ENCODE measurements around the gene CASQ2.

Gene CASQ2

DNA sequence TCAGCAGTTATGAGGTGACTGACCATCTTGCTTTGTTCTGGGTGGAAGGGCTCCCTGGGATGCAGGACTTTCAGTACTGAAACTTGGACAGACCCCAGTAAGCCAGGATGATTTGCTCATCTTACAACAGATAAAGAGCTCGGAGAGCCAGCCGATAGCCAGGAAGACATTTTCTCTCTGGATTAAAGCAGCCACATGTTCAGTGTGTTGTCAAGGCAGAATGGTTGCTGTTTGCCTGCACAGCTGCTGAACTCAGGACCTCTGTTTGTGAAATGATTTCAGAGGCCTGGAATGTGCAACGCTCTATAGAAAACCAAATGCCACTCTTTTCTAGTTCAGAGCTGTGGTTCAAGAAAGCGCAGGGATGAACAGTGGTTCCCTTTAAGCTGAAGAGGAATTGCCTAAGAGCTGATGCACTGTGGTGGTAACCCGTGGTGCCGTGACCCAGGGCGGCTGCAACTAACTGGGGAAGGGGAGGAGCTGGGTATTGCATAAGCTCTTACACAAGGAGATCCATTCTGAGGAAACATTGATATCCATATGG, 40.7 kb downstream of the CASQ2 start:
- no peak for FAIRE-seq

DNA sequence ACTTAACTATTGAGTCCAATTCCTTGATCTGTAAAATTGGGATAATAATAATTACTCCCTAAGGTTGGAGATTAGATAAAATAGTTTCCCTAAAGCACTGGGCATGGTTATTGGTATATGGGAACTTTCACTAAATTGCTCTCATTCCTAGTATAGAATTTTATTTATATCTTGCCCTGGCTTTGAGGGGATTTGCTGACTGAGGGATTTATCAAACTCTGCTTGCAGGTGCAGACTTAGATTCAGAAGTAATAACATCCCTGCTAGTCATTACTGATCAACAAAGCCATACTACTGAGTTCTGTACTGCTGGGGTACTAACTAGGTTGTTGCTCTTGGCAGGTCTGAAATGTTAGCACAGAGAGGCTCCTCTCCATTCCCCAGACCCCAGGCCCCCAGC, 41.9 kb downstream of the CASQ2 start:
- FAIRE-seq = no peak

DNA sequence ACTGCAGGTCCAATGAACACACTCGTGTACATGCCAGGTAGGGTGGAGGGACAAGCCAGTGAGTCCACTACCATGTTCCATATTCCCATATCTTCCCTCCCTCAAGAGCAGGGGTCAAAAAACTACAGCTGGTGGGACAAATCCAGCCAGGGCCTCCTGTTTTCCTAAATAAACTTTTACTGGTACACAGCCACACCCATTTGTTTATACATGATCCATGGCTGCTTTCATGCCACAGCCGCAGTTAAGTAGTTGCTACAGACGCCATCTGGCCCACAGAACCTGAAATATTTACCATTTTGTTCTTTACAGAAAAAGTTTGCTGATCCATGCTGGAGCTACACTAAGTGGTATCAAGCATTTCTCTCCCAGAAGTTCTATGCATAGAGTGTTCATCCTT, 42.4 kb downstream of the CASQ2 start:
- FAIRE-seq = no peak

DNA sequence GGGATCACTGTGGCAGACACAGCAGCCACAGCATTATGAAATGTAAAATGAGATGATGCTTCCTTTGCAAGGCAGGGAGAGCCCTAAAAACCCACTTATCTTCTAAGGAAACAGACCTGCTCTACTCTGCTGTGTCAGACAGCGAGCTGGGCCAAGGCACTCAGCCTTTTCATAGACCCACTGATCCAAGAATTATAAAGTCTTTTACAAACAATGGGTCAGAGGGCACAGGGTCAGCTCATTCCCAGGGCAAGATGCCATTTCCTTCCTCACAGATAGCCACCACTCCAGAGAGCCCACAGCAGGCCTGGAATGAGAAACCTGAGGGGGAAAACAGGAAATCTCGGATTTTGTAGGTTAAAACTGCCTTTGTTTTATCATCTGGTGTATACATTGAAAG, 42.9 kb downstream of the CASQ2 start:
- FAIRE-seq = no peak

DNA sequence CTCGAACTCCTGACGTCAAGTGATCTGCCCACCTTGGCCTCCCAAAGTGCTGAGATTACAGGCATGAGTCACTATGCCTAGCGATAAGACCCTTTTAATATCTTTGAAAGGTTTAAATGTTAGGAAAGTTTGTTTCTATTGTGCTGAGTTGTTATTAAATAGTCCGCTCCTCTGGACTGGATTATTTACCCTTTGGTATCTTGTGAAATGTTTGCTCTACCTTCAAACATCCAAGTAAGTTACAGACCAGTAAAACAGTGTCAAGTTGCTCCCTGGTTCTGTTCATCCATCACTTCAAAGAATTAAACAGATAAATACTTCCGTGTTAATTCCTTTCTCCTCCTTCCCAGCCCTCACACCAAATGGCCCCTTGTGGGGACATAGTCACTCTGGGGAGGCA, 44.8 kb downstream of the CASQ2 start:
- FAIRE-seq = no peak

DNA sequence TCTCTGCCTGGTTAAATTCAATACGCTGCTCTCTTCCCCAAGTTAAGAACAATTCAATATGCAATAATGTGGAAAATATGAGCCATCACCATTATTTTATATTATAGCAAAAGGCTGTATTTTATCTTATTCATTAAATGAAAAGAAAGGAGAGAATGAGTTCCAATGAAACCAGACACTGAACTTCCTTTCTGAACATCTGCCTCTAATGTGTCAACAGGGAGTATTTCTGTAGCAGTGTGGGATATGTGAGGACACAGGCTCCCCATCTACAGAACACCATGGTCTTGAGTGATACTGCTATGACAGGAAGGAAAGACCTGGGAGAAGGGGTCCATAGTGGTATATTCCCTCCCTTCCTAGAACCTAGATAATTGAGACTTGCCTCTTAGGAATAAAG, 46.3 kb downstream of the CASQ2 start:
- FAIRE-seq = no peak

DNA sequence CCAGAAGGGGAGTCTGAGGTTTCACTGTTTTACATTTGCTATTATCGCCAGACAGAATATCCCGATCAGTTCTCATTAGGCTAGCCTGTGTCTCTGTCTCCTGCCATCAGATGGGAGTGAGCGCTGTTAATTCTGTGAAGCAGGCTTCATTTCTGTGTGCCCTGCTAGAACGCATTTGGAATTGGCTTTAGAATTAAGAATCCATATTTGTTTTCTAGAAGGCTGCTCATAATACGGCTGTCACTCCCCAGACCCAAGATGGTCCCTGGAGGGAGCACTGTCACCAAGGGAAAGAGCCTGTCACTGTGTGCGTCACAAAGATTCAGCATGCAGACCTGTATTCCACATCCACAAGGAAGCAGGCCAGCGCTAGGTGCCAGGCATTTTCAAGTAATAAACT, 49.2 kb downstream of the CASQ2 start:
- FAIRE-seq = no peak

DNA sequence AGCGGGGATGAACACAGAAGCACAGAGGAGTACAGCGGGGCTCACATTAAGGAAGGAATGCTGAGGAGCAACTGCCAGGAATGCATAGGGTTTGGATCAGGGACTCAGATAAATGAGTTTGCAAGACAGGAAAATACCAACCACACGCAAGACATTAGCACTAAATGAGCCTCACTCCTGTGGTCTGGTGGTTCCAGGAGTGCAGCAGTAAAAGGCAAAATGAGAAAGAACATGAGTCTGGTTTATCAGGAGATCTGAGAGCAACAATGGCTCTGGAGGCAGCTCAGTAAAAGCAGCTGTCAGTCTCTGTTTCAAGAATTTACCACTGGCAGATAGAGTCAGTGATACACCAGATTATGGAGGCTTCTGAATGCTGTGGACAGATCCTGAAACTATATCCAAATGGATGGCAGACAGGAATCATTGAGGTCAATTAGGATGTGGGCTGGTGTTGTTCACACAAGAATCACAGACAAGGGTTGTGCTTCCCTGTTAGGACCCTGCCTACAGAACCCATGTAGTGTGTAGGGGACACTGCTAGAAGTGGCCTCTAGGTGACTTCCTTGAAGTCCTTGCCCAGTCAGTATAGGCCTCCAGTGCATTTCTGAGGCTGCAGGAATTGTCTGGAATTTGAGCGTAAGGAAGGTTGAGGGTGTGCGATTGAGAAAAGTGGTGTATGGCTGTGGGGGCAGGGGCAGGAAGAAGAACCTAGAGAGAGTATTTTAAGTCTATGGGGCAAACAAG, 50.3 kb downstream of the CASQ2 start:
- no peak for FAIRE-seq

DNA sequence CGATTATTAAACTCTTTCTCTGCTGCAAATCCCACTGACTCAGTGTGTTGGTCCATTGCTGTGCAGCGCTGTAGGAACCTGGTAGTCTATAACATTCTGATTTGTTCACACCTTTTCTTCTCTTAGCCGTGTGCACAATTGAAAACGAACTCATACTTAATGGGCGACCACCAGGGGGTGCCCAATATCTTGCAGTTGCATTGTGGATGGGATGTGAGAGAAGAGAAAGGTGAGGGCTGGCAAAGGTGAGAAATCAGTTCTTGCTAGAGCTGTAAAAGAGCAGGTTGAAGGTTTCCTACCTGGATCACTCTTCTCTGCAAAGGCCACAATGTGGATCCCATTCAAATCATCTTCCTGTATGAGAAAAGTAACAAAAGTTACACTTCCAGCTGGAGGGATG, 51.0 kb downstream of the CASQ2 start:
- FAIRE-seq = no peak

DNA sequence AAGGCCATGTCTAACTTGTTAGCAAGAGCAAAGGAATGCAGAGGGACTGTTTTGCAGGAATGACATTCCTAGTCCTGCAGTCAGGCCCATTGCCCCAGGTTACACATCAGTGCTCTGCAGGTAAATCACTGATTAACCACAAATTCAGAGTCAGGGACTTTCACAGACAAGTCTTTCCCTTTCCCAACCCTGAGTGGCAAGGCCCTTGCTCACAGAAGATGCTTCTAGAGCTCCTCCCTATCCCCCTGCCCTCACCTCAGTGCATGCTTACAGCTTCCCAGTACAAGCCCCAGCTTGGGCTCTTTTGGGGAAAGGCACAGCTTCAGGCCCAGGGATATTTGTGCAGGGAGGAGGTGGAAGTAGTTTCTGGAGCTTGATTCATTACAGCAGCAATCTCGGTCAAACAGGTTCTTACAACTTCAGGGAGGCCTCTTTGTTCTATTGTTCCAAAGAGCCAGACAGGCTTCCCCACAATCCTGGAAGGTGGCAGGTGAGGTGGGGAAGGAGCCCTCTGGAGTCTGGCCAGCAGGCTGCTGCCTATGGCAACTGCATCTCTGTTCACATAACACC, 53.9 kb downstream of the CASQ2 start:
- no peak for FAIRE-seq

DNA sequence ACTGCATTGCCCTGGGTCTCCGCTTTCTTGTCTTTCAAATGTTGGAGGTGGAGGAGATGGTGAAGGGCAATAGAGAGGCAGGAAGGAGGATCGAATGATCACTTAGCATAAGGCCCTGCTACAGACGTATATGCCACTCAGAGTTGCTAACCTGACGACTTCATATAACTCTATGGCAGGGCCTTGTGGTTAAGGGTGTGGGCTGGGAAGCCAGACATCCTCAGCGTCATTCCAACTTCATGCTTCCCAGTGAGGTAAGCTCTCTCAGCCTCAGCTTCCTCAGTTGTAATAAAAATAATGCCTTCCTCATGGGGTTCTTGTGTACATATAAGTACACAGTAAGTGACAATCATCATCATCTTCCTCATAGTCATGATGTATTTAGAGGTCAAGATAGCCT, 54.6 kb downstream of the CASQ2 start:
- FAIRE-seq = no peak

DNA sequence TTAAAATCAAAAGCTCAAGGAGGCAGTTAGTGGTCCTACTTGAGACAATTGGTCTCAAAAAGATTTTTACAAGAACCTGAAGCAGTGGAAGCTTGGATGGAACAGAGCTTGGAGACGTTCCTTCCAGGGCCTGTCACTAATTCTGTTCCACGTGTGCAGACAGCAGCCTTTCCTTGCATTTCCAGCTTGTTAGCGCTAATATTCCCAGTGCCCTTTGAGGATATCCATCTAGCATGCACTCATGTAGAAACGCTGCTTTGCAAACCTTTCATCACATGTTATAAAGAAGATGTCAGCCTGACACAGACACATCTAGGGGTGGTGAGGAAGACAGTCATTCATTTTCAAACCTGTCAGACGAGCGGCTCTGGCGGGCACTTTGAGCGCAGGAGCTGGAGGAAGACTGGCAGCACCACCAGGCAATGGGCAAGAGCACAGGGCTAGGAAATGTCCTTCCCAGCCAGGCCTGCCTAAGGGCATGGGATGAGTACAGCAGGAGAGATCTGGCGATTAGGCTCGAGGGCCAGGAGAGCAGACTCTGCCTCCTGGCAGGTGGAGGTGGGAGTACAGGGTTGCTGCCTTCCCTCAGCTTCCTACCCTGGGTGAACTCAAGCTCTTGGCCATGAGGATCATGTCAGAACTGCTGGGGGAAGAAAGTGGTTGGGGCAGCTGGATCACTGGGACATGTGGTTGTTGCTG, 55.5 kb downstream of the CASQ2 start:
- FAIRE-seq = no peak

DNA sequence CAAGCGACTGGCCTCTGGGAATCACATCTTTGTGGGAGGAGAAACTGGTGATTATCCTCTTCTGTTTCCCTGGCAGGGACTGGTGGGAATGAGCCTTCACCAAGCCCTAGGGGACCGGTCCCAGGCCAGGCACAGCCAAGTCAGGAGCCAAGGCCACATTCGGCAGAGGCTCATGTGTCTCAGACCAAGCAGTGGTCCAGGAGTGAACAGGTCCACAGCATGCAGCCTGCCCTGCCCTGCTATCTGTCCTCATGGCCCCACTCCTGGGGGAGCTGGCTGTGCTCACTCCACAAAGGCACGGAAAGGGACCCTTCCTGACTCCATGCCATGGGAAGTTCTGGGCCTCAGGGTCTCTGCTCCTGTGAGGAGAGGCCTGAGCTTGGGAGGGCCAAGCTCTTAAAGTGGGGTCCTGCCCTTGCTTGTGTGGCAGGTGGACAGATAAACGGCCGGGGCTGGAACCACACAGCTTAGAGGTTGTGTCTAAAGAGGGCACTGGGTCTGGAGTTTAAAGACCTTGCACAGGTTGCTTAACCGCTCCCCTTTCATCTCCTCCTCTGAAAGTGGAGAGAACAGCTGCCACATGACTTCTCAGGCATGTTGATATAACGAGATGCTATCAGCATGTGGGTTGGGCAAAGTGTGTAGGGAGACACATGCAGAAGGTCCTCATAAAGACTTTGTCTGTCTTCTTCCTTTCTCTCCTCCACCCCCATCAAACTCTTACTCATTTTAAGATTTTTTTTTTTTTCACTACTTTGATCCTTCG, 57.5 kb downstream of the CASQ2 start:
- no peak for FAIRE-seq

DNA sequence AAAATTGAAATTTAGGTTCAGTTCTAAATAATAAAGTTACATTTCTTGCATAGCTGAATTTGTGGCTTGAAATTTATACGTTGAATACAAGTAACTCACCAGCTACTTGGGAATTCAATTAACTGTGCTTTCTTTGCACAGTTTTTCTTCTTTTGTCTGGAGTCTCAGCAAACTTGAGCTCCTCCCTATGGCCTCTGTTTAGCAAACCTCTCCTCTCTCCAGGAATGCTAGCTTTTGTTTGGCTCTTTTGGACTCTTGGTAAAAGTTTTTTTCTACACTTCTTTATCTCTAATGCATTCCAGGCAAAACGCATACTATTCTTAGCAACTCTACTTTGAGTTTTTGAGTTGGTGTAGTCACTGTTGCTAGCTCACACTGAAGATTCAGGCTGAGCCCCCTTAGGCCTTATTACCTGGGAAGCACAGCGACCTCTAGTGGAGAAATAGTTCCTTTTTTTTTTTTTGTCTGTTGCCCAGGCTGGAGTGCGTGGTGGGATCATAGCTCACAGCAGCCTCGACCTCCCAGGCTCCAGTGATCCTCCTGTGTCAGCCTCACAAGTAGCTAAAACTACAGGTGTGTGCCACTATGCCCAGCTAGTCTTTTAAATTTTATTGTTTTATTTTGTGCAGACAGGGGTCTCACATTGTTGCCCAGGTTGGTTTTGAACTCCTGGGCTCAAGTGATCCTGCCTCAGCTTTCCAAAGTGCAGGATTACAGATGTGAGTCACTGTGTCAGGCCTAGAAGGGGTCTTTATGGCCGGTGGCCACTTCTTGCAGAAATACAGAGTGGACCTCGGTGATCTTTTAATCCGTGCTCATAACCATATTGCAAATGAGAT, 61.7 kb downstream of the CASQ2 start:
- FAIRE-seq = no peak

DNA sequence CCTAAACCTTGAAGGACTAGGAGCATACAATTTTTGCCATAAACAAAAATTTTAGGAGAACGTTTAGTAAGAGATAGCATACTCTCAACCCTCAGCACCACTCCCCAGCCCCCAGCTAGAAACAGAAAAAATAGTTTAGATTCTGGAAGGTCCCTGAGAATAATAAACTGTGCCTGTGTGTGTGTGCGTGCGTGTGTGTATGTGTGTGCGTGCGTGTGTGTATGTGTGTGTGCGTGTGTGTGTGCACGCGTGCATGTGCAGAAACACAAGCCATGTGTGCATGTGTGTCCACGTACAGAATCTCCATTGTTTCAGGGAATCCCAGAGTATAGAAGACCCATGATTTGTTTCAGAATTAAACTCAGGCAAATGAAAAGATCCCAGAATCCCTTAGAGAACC, 62.6 kb downstream of the CASQ2 start:
- no peak for FAIRE-seq

DNA sequence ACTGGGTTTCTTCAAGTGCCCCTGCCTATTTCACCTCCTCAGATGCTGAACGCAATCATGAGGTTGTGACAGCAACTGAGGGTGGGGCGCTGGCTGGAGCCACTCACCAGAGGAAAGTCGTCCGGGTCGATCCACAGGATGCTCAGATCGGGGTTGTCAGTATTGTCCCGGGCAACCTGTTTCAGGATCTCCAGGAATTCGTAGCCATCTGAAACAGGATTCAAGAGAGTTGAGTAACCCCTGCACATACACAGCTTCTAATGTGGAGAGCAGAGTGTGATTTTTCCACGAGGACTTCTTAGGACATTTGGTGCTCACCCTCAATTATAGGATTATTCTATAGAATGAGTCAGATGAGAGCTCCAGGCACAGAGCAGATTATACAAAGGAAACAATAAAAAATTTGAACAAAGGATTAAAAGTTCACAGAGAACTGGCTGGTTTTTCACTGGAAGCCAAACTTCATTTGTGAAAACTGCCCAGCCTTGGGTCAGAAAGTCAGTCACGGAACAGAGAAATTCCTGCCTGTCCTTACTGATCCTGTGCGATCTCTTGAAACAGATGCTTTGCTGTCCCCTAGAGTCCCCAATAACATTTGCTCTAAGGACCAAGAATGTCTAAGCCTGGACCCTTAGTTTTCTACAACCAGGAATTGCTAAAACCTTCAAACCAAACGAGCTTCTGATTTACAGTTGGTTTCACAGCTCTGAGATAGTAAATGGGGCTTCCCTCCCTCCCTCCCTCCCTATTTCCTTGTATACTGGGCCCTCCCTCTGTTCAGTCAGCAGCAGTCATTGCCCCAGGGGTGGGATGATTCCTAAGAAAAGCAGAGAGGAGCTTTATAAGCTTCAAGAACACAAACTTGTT, 63.2 kb downstream of the CASQ2 start:
- FAIRE-seq = no peak

DNA sequence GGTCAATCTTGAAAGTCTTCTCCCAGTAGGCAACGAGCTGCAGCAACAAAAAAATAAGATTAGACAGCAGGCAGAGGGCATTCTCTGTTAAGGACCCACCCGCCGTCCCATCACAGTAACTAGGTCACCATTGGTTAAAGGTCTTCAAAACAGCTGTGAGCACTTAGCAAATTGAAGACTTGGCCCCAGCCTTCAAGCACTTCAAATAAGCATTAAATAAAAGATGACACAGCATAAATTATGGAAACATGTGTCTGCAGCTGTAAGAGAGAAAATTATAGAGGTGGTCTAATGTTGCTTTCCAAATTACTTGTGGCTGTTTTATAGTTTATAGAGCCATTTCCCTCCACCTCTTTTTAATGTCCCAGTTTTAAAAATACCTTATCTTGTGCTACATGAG, 65.6 kb downstream of the CASQ2 start:
- no peak for FAIRE-seq

DNA sequence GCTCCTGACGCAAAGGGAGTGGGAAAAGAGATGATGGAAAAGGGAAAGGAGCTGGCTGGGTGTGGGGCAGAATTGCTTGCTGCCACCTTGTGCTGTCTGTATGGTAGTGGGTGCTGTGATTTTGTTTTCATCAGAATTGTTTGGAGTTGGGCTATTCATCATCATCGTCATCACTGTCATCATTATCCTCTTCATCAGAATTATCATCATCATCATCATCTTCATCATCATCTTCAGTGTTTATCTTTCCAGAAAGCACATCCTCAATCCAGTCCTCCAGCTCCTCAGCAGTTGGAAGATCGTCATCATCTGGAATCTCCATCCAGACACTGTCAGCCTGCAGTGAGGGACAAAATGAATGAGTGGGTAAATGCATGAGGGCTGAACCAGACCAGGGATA, 67.4 kb downstream of the CASQ2 start:
- FAIRE-seq = no peak

DNA sequence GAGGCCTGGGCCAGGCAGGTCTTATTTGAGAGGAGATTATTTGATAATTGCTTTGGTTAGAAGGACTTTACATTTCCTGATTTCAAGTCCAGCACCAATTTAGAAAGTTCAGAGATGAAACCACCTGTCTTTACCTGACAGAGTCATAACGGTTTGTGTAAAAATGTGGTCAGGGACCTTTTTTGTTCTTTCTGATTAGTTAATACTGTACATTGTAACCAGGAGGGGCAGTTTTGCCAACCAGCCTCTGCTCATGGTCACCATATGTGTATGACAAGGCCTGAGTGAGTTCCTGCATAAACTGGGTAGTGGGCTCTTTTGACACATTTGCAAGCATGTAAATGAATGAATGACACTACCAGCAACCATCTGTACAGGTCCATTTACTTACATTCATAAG, 70.9 kb downstream of the CASQ2 start:
- FAIRE-seq = no peak

DNA sequence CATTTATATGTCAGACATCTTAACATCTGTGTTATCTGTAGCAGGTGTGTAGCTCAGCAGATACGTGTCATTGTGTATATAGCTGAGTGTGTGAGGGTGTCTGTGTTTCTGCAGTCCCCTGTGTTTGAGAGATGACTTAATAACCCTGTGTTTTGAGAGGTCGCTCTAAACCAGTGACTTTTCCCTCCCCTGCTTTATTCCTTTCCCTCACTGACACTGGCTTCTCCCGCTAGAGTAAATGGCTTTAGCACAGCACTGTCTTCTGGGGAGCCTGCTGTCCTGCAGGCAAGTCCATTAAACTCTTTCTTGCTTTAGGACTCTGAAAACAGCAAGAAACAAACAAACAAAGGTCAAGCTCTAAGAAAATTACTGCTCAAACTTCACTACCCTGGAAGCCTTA, 73.7 kb downstream of the CASQ2 start:
- FAIRE-seq = no peak

DNA sequence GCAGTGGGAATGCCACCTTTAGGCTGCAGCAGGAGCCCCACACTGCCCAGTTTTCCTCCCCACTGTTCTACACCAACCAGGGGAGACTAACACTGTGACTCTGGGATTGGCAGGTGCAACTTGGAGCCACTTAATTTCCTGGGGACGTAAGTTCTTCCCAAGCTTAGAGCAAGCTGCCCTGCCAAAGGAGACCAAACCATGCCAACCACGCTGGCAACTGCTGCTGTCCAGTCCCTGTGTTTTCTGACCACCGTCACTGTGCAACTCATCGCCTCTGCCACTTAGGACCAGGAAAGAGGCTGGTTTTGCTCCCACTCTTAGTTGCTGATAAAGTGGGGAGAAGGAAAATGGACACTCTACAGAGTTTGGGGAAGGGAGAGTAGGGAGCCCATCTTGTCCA, 76.3 kb downstream of the CASQ2 start:
- no peak for FAIRE-seq

DNA sequence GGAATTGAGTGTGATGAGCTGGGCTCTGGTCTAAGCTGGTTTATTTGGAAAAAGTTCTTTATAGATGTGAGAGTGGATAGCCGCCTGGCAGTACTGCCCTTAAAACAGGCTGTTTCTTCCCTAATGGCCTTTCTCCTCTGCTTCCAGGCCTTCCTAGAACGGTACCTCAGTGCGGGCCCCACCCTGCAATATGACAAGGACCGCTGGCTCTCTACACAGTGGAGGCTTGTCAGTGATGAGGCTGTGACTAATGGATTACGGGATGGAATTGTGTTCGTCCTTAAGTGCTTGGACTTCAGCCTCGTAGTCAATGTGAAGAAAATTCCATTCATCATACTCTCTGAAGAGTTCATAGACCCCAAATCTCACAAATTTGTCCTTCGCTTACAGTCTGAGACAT, 77.5 kb downstream of the CASQ2 start:
- FAIRE-seq = no peak
